Measurements from ENCODE around the gene ZNF362.
A peak's percentile ranks its signal among the peaks of the same experiment; 100 is the strongest.

Gene ZNF362

GRCh38 chr1:33260439-33260838 is 4.1 kb downstream of the ZNF362 start:
- Histone ChIP-seq H3K4ac (ENCODE audit: low read depth, low read length) (no peak overlapping the region), H3K18ac (ENCODE audit: low read length) (peak overlapping the region; percentile 37), H3K27me3 (ENCODE audit: insufficient read depth, low read length) (no peaks in the 10 kb centered on the region), H3K9ac (ENCODE audit: low read length) (no peak overlapping the region), H3K4me3 (ENCODE audit: low read depth, low read length) (no peak overlapping the region), H3K4me1 (ENCODE audit: control insufficient read depth in 1 of 2, insufficient read depth in 2 of 2, low read length in 2 of 2) (peaks cover 17 to 22% of the 10 kb centered on the region in 2 experiments), H3K79me1 (ENCODE audit: low read length) (peaks cover 25% of the 10 kb centered on the region), H4K12ac (ENCODE audit: low read depth, low read length) (no peak overlapping the region), H2BK120ac (ENCODE audit: insufficient read depth, low read length, poor library complexity) (no peak overlapping the region), H2BK5ac (ENCODE audit: low read depth, low read length, poor library complexity) (no peak overlapping the region), H3K23ac (ENCODE audit: low read length) (no peak overlapping the region), H3K14ac (ENCODE audit: low read length) (no peak overlapping the region), H3K36me3 (ENCODE audit: control insufficient read depth in 1 of 2, insufficient read depth in 2 of 2, low read length in 2 of 2) (peaks cover 6% of the 10 kb centered on the region in 2 experiments), H2BK12ac (ENCODE audit: low read length) (no peak overlapping the region), H3K9me3 (ENCODE audit: insufficient read depth, low read depth, low read length) (peaks cover 1% of the 10 kb centered on the region), H4K8ac (ENCODE audit: low read depth, low read length) (no peak overlapping the region), H3K79me2 (ENCODE audit: control insufficient read depth, insufficient read depth, low read length, poor library complexity) (peaks cover 20% of the 10 kb centered on the region), H4K91ac (ENCODE audit: low read depth, low read length) (no peak overlapping the region), H3K4me2 (ENCODE audit: low read length) (no peak overlapping the region), H2AFZ (ENCODE audit: insufficient read depth, low read length, poor library complexity) (no peak overlapping the region), H3K27ac (ENCODE audit: low read depth, low read length) (no peak overlapping the region), H2AK5ac (ENCODE audit: low read length) (no peak overlapping the region)
- no CpG with 5 or more reads among the region's 5 CpGs for WGBS (ENCODE audit: extremely low coverage, insufficient coverage, insufficient read length)
- no peak for DNase-seq

- Histone ChIP-seq H3K79me1 (ENCODE audit: low read length) (peaks cover 19% of the 10 kb centered on the region), H2BK12ac (ENCODE audit: low read length) (no peak overlapping the region), H3K4ac (ENCODE audit: low read depth, low read length) (no peak overlapping the region), H3K18ac (ENCODE audit: low read length) (no peak overlapping the region), H3K14ac (ENCODE audit: low read length) (no peak overlapping the region), H2AK5ac (ENCODE audit: low read length) (no peak overlapping the region), H2BK5ac (ENCODE audit: low read depth, low read length, poor library complexity) (no peak overlapping the region), H3K23ac (ENCODE audit: low read length) (no peak overlapping the region), H3K4me3 (ENCODE audit: low read depth, low read length) (no peak overlapping the region), H4K8ac (ENCODE audit: low read depth, low read length) (no peak overlapping the region), H3K4me2 (ENCODE audit: low read length) (no peak overlapping the region), H4K12ac (ENCODE audit: low read depth, low read length) (no peak overlapping the region), H4K91ac (ENCODE audit: low read depth, low read length) (no peak overlapping the region), H3K79me2 (ENCODE audit: control insufficient read depth, insufficient read depth, low read length, poor library complexity) (peaks cover 17% of the 10 kb centered on the region), H3K9ac (ENCODE audit: low read length) (no peak overlapping the region), H3K36me3 (ENCODE audit: control insufficient read depth in 1 of 2, insufficient read depth in 2 of 2, low read length in 2 of 2) (peaks cover 10 to 12% of the 10 kb centered on the region in 2 experiments), H2AFZ (ENCODE audit: insufficient read depth, low read length, poor library complexity) (no peak overlapping the region), H3K27ac (ENCODE audit: low read depth, low read length) (no peak overlapping the region), H3K9me3 (ENCODE audit: insufficient read depth, low read depth, low read length) (peaks cover 1% of the 10 kb centered on the region), H2BK120ac (ENCODE audit: insufficient read depth, low read length, poor library complexity) (no peak overlapping the region), H3K27me3 (ENCODE audit: insufficient read depth, low read length) (no peaks in the 10 kb centered on the region), H3K4me1 (ENCODE audit: control insufficient read depth in 1 of 2, insufficient read depth in 2 of 2, low read length in 2 of 2) (peaks cover 17 to 22% of the 10 kb centered on the region in 2 experiments)
- no peak for DNase-seq
- no CpG with 5 or more reads among the region's 7 CpGs for WGBS (ENCODE audit: extremely low coverage, insufficient coverage, insufficient read length)
These were observed 5.1 kb downstream of the ZNF362 start for GRCh38 chr1:33261344-33261743.

GRCh38 chr1:33263890-33264504 is 7.7 kb downstream of the ZNF362 start:
- no peak overlapping the region for H4K8ac ChIP-seq (ENCODE audit: low read depth, low read length)
- H3K23ac ChIP-seq (ENCODE audit: low read length): no peak overlapping the region
- H3K14ac ChIP-seq (ENCODE audit: low read length): no peak overlapping the region
- no peaks in the 10 kb centered on the region for H3K27me3 ChIP-seq (ENCODE audit: insufficient read depth, low read length)
- H2BK120ac ChIP-seq (ENCODE audit: insufficient read depth, low read length, poor library complexity): no peak overlapping the region
- peaks cover 4% of the 10 kb centered on the region for H3K79me2 ChIP-seq (ENCODE audit: control insufficient read depth, insufficient read depth, low read length, poor library complexity)
- H3K4me1 ChIP-seq (ENCODE audit: control insufficient read depth in 1 of 2, insufficient read depth in 2 of 2, low read length in 2 of 2): peaks cover 1 to 9% of the 10 kb centered on the region in 2 experiments
- no CpG with 5 or more reads among the region's 5 CpGs for WGBS (ENCODE audit: extremely low coverage, insufficient coverage, insufficient read length)
- H2AK5ac ChIP-seq (ENCODE audit: low read length): no peak overlapping the region
- no peak overlapping the region for H4K12ac ChIP-seq (ENCODE audit: low read depth, low read length)
- H4K91ac ChIP-seq (ENCODE audit: low read depth, low read length): no peak overlapping the region
- no peak overlapping the region for H2AFZ ChIP-seq (ENCODE audit: insufficient read depth, low read length, poor library complexity)
- H3K4ac ChIP-seq (ENCODE audit: low read depth, low read length): peak overlapping the region; percentile 13
- DNase-seq: no peak
- no peak overlapping the region for H3K4me3 ChIP-seq (ENCODE audit: low read depth, low read length)
- H2BK5ac ChIP-seq (ENCODE audit: low read depth, low read length, poor library complexity): no peak overlapping the region
- no peaks in the 10 kb centered on the region for H3K79me1 ChIP-seq (ENCODE audit: low read length)
- peaks cover 1% of the 10 kb centered on the region for H3K9me3 ChIP-seq (ENCODE audit: insufficient read depth, low read depth, low read length)
- peak overlapping the region; percentile 58 for H3K18ac ChIP-seq (ENCODE audit: low read length)
- H3K27ac ChIP-seq (ENCODE audit: low read depth, low read length): no peak overlapping the region
- H2BK12ac ChIP-seq (ENCODE audit: low read length): no peak overlapping the region
- peaks cover 12 to 18% of the 10 kb centered on the region in 2 experiments for H3K36me3 ChIP-seq (ENCODE audit: control insufficient read depth in 1 of 2, insufficient read depth in 2 of 2, low read length in 2 of 2)
- H3K4me2 ChIP-seq (ENCODE audit: low read length): no peak overlapping the region
- H3K9ac ChIP-seq (ENCODE audit: low read length): no peak overlapping the region

GRCh38 chr1:33265780-33266605 is 9.7 kb downstream of the ZNF362 start:
- no peaks in the 10 kb centered on the region for H3K27me3 ChIP-seq (ENCODE audit: insufficient read depth, low read length)
- WGBS (ENCODE audit: extremely low coverage, insufficient coverage, insufficient read length): no CpG with 5 or more reads among the region's 10 CpGs
- no peak overlapping the region for H3K4me2 ChIP-seq (ENCODE audit: low read length)
- H4K8ac ChIP-seq (ENCODE audit: low read depth, low read length): no peak overlapping the region
- H3K9me3 ChIP-seq (ENCODE audit: insufficient read depth, low read depth, low read length): peaks cover 1% of the 10 kb centered on the region
- H4K12ac ChIP-seq (ENCODE audit: low read depth, low read length): no peak overlapping the region
- no peak overlapping the region for H3K4ac ChIP-seq (ENCODE audit: low read depth, low read length)
- no peak overlapping the region for H2BK12ac ChIP-seq (ENCODE audit: low read length)
- H2BK120ac ChIP-seq (ENCODE audit: insufficient read depth, low read length, poor library complexity): no peak overlapping the region
- H3K23ac ChIP-seq (ENCODE audit: low read length): no peak overlapping the region
- no peak overlapping the region for H4K91ac ChIP-seq (ENCODE audit: low read depth, low read length)
- no peak overlapping the region for H3K27ac ChIP-seq (ENCODE audit: low read depth, low read length)
- H3K9ac ChIP-seq (ENCODE audit: low read length): no peak overlapping the region
- H3K18ac ChIP-seq (ENCODE audit: low read length): no peak overlapping the region
- H2AFZ ChIP-seq (ENCODE audit: insufficient read depth, low read length, poor library complexity): no peak overlapping the region
- H3K4me3 ChIP-seq (ENCODE audit: low read depth, low read length): no peak overlapping the region
- H3K14ac ChIP-seq (ENCODE audit: low read length): no peak overlapping the region
- H2AK5ac ChIP-seq (ENCODE audit: low read length): no peak overlapping the region
- DNase-seq: no peak
- no peak overlapping the region for H2BK5ac ChIP-seq (ENCODE audit: low read depth, low read length, poor library complexity)
- peaks cover 0 to 6% of the 10 kb centered on the region in 2 experiments for H3K4me1 ChIP-seq (ENCODE audit: control insufficient read depth in 1 of 2, insufficient read depth in 2 of 2, low read length in 2 of 2)
- H3K36me3 ChIP-seq (ENCODE audit: control insufficient read depth in 1 of 2, insufficient read depth in 2 of 2, low read length in 2 of 2): peaks cover 22 to 26% of the 10 kb centered on the region in 2 experiments
- no peaks in the 10 kb centered on the region for H3K79me1 ChIP-seq (ENCODE audit: low read length)
- peaks cover 2% of the 10 kb centered on the region for H3K79me2 ChIP-seq (ENCODE audit: control insufficient read depth, insufficient read depth, low read length, poor library complexity)

All from trophoblast cell (in vitro differentiated cells and primary cell).